HL-60/S4 treated with retinoic acid at 250 ng/mL for 4 days and 3 days (cell line): ENCODE measurements around the gene EGR1.

Experiments used
- in situ Hi-C: fragments of 300-500 bp; cut with MboI; formaldehyde crosslinking; loops from 2 replicates; pipeline ENCODE4 v1.7.0; 2022; ENCODE audit warnings: low sequenced_read_pairs

EGR1 gene

DNA sequence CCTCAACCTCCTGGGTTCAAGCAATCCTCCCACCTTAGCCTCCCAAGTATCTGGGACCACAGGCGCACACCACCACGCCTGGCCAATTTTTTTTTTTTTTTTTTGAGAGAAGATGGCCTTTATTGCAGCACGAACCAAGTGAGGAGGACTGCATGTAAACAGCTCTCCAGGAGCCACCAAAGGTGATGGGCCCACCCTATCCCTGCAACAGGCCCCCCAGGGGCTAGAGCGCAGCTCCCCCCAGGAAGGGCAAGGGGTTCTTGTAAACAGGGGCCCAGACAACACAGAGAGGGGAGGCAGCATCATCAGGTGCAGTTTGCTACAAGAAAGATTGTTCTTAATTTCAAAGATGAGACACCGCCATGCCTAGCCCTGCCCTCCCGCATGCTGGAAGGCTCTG, 12.6 kb upstream of the EGR1 start:
- in situ Hi-C loops: no loop called here

GRCh38 chr5:138453590-138453989, 11.7 kb upstream of the EGR1 start:
- in situ Hi-C loops: no loop called here

GRCh38 chr5:138454121-138454520, 11.2 kb upstream of the EGR1 start:
- in situ Hi-C loops: no loop called here

DNA sequence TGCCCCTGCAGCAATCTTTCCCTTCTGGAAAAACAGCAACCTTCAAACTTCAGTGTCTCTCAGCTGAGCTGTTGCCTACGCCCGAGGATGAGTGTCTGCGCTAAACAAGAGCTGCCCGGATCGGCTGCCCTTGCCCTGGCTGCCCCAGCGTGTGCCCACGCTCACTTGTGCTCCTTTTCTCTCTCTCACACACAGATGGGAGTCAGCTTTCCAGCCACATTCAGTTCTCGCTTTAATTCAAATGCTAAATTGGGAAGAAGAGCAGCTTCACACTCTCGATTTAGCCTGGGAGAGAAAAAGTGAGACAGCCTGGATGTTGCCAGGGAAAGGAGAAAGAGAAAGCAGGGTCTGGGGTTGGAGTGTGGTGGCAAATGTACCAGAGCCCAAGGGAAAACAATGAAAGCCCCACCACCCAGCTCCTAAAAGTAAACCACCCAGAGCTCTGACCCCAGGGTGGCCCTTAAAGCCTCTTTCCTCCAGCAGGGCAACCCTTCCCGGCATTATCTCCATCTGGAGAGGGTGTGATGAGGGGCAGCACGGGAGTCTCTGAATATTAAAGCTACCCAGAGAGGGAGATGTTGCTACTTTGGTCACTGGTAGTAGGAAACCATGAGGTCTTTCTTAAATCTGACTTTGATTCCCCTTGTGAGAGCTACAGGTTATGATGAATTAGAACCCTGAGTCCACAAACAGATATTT, 9.9 kb upstream of the EGR1 start:
- in situ Hi-C loops: no loop called here

DNA sequence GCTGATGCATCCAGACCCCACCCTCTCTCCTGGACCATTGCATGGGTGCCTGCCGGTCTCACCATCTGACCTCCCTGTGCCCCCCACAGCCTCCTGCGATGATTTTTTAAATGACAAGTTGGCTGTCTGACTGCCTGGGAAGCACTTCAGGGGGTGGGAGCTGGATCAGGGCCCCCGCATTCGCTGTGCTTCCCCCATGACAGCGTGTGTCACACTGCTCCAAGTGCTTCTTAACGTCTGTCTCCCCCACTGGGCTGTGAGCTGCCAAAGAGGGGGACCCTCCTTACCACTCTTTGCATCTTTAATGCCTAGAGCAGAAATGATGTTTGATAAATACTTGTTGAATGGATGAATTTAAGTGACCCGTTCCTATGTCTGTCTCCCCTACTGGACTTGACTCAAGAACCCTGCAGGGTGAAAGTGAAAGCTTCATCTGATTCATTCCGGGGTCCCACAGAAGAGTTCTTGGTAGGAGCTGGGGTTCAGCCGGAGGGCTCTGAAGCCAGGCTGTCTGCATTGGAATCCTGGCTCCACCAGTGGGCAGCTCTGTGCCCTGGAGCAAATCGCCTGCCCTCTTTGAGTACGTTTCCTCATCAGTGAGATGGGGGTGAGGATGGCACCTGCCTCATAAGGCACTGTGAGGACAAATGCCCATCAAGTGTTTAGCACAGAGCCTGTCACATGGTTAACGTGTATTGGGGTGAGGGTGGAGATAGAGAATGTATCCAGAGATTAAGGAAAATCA, 7.6 kb upstream of the EGR1 start:
- in situ Hi-C loops: no loop called here

- in situ Hi-C loops: no loop called here
Observed at GRCh38 chr5:138458384-138458783, 6.9 kb upstream of the EGR1 start.

GRCh38 chr5:138458856-138459255, 6.4 kb upstream of the EGR1 start:
- in situ Hi-C loops: no loop called here

- in situ Hi-C loops: no loop called here
Observed at GRCh38 chr5:138459311-138459933, 5.9 kb upstream of the EGR1 start.

DNA sequence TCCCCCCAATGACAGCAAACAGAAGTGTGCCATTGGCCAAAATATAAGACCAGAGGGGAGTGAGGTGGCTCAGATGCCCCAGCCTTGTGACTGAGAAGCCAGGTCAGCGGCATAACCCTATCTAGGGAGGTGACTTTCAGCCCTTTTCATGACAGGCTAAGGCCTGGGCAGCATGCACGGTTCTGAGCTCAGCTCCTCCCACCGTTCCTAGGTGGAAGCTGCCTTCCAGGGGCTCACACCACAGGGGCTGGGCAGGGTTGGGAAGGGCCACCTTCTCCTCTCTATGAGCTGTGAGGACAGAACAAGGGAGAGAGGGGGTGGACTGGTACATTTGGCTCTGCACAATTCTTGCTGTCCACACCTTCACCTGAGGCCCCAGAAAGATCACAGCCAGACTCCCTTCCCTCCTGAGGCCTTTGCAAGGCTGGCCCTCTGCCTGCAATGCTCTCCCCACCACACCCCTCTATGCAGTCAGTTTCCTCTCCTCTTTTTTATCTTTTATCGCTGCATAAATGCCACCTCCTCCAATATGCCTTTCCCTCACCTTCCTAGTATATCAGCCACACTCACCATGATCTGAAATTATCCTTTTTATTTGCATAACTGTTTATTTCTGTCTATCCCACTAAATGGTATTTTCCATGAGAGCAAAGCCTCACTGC, 5.1 kb upstream of the EGR1 start:
- in situ Hi-C loops: no loop called here

GRCh38 chr5:138461343-138462125, 3.7 kb upstream of the EGR1 start:
- in situ Hi-C loops: no loop called here

DNA sequence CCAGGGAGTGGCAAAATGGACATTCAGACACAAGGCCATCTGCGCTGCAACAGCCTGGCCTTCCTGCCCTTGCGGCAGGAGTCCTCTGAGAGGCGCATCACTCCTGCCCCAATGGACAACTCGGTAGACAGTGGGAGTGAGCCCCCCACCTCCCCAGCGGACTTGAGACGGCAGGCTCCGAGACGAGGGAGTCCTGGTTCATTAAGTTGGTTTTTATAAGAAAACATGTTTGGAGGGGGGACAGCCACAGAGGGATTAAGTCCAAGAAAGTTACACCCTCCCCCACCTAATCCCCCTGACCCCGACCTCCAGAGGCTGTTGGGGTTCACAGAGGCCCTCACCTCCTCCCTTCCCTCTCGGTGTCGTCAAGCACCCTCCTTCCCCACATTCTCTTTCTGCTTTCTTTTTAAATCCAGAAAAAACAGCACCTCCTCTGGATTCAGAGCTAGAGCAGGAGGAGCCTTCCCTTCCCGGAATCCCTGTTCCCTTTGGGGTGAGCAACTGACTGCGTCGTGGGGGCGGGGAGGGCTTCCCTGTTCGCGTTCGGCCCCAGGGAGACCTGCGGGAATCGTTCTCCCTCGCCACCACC, 1.8 kb upstream of the EGR1 start:
- in situ Hi-C loops: no loop called here

GRCh38 chr5:138464008-138464387, 1.3 kb upstream of the EGR1 start:
- in situ Hi-C loops: no loop called here

GRCh38 chr5:138464388-138465260, 655 bp upstream of the EGR1 start:
- in situ Hi-C loops: no loop called here

DNA sequence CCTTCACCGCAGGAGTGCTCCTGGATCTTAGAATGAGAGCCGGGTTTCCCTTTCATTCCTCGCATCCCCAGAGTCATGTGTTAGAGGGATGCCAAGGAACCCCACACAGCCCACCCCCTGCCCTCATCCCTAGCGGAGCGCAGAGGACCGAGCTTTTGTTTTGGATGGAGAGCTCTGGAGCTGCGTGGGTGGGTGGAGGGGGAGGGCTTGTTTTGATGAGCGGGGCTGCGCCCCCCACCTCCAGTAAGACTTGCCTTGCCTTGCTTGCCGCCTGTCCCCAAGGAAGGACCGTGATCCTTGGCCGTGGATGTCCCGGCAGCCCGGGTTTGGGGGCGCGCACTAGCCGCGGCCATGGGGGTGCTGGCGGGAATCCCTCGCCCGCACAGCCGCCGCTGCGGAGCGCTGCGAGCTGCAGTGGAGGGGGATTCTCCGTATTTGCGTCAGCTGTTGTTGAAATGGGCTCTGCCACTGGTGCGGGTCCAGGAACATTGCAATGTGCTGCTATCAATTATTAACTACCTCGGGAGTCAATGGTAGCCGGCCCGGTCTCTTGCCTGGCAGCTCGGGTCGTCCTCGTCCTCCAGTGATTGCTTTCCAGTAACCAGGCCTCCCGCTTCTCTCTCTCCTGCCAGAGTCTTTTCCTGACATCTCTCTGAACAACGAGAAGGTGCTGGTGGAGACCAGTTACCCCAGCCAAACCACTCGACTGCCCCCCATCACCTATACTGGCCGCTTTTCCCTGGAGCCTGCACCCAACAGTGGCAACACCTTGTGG, 1.0 kb downstream of the EGR1 start:
- in situ Hi-C loops: no loop called here

- in situ Hi-C loops: no loop called here
Observed at GRCh38 chr5:138466900-138467710, 1.8 kb downstream of the EGR1 start.

- in situ Hi-C loops: no loop called here
Observed at GRCh38 chr5:138467711-138468132, 2.4 kb downstream of the EGR1 start.

DNA sequence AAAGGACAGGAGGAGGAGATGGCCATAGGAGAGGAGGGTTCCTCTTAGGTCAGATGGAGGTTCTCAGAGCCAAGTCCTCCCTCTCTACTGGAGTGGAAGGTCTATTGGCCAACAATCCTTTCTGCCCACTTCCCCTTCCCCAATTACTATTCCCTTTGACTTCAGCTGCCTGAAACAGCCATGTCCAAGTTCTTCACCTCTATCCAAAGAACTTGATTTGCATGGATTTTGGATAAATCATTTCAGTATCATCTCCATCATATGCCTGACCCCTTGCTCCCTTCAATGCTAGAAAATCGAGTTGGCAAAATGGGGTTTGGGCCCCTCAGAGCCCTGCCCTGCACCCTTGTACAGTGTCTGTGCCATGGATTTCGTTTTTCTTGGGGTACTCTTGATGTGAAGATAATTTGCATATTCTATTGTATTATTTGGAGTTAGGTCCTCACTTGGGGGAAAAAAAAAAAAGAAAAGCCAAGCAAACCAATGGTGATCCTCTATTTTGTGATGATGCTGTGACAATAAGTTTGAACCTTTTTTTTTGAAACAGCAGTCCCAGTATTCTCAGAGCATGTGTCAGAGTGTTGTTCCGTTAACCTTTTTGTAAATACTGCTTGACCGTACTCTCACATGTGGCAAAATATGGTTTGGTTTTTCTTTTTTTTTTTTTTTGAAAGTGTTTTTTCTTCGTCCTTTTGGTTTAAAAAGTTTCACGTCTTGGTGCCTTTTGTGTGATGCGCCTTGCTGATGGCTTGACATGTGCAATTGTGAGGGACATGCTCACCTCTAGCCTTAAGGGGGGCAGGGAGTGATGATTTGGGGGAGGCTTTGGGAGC, 3.1 kb downstream of the EGR1 start:
- in situ Hi-C loops: no loop called here
